T-helper 2 cell (primary cell): Measurements from ENCODE around the gene ATP12A.

Source experiments
- DNase-seq, 5 experiments: peaks; one replicate each; pipeline versions ENCODE4 v3.0.0 to v3.0.0-alpha.2; 2012 to 2022

Gene ATP12A

GRCh38 chr13:24663586-24663985, 16.6 kb upstream of the ATP12A start:
- DNase-seq, result no peak

DNA sequence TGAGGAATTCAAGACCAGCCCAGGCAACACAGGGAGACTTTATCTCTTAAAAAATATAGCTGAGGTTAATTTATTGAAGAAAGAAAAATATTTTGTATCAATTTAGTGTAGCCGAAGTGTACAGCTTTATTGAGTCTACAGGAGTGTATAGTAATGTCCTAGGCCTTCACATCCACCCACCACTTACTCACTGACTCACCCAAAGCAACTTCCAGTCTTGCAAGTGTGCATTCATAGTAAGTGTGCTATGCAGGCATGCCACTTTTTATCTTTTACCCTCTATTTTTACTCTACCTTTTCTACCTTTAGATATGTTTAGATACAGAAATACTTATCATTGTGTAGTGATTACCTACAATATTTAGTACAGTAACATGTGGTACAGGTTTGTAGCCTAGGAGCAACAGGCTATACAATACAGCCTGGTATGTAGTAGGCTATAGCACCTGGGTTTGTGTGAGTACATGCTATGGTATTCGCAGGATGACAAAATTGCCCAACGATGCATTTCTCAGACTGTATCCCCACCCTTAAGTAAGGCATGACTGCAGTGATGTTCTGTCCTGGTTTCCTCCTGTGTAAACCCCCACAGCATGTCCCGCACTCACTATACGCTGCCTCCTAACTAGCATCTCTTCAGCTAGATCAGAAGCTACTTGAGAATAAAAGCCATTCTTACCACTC, 15.3 kb upstream of the ATP12A start:
- DNase-seq, result no peak

DNA sequence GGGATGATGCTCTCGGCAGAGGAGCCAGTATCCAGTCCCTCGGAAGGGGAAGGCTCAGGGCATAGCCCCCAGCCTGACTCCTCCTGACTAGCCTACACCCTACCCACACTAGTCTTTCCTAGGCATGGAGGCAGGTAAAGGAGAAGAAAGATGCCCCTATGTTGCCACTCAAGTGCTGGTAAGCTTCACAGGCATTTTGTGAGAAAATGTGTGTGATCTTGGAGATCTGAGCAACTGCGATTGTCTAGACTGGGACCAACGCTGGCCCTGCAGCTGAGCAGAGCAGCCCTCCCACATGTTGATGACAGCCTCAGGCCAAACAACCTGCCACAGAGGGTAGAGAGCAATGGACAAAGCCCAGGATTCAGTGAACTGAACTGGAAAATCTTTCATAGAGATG, 11.7 kb upstream of the ATP12A start:
- DNase-seq, result no peak

GRCh38 chr13:24668955-24669582, 11.1 kb upstream of the ATP12A start:
- no peak for DNase-seq

GRCh38 chr13:24670174-24670573, 10.0 kb upstream of the ATP12A start:
- no peak for DNase-seq

DNA sequence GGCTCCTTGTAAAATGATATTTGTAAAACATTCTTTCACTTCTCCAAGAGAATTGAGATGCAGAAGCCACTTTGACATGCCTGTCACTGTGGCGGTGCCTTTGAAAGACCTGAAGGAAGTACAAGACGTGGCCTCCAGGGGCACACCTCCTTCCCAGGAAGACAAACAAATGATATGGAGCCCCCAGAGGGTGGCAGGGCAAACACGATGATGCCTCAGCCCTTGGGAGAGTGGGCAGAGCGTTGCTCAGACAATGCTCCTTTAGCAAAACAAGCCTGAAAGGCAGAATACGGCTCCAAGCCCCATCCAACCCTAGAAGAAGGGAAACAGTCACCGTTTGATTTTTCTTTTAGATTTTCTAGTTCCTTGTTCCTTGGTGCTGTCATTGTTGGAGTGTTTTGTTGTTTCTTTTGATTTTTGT, 9.2 kb upstream of the ATP12A start:
- peak in 1 of 5 experiments; percentile 19 for DNase-seq

DNA sequence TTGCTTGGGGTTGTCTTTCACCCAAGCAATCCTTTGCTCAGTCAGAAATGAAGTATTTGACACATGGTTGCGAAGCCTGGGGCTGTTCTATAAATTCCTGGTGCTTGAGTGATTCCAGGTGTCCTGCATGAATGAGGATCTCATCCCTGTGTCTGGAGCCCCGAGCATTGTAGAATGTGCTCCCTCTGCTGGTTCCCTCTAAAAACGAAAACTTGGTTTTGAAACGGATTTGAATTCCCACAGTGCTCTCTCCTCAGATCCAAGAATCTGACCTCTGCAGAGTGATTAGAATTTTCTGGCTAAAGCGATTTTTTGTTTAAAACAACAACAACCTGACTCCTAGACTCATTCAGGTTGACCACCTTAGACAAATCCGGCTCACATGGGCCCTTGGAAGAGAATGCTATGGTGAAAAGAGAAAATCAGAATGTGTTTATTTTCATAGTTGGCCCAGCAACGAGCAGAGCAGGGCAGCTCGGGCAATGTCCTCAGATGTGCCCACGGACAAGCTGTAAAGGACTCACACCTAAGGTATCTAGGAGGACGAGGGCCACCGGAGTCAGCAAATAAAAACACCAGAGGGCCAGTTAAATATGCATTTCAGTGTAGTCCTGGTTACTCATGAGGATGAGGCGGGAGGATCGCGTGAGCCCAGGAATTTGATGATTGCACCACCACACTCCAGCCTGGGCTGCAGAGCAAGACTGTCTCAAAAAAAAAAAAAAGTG, 8.7 kb upstream of the ATP12A start:
- peak in 1 of 5 experiments; percentile 24 for DNase-seq

GRCh38 chr13:24672141-24673132, 7.8 kb upstream of the ATP12A start:
- no peak for DNase-seq

DNA sequence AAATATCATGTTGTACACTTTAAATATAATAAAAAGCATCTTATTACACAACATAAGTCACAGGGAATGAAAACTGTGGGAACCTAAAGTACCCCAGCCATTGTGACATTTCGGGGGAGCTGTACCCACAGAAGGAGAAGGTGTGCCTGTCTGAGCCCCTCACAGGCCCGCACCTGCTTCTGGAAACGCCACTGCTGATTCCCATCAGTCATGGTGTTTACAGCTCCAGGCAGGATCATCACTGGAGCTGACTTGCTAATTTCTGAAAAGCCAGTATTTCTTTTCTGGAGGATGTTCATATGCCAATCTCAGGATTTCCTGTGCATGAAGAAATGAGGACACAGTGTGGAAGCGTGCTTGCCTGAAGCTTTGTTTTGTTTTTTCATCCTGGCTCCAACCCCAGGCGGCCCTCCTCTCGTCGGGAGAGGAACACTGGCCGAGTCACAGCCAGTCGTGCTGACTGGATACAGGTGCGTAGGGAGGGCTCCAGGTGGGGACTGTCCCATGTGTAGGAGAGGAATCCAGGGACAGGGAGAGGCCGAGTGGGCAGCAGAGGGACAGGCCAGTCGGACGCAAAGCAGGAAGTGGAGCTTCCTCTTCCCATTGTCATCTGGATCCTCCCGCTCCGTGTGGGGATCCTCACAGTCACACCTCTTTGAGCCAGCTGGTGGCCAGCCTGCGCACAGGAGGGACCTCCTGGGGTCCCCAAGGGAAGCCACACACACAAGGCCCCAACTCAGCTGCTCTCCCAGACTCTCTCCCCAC, 4.2 kb upstream of the ATP12A start:
- DNase-seq, result no peak

GRCh38 chr13:24678151-24678550, 2.1 kb upstream of the ATP12A start:
- no peak for DNase-seq

DNA sequence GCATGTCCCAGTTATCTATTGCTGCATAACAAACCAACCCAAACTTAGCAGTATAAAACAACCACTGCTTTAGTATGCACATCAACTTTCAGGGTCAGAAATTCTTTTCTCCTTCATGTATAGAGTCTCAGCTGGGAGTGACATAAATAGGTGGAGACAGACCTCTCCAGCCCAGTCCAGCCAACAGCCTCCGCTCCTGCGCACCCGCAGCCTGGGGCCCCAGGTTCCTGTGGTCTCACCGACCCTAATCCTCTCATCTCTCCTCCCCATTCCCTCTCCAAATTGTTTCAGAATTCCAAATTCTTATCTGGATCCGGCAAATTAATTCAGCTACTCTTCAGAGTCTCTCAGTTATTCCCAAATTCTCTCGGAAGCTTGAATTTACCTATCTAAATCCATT, 522 bp upstream of the ATP12A start:
- DNase-seq, result no peak

GRCh38 chr13:24680921-24681604, 855 bp downstream of the ATP12A start:
- no peak for DNase-seq

DNA sequence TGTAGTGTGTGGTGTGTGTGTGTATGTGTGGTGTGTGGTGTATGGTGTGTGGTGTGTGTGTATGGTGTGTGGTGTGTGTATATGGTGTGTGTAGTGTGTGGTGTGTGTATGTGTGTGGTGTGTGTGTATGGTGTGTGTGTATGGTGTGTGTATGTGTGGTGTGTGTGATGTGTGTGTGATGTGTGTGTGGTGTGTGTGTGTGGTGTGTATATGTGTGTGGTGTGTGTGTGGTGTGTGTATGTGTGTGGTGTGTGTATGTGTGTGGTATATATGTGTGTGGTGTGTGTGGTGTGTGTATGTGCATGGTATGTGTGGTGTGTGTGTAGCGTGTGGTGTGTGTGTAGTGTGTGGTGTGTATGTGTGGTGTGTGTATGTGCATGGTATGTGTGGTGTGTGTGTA, 1.7 kb downstream of the ATP12A start:
- DNase-seq, result peak in 1 of 5 experiments; percentile 57

DNA sequence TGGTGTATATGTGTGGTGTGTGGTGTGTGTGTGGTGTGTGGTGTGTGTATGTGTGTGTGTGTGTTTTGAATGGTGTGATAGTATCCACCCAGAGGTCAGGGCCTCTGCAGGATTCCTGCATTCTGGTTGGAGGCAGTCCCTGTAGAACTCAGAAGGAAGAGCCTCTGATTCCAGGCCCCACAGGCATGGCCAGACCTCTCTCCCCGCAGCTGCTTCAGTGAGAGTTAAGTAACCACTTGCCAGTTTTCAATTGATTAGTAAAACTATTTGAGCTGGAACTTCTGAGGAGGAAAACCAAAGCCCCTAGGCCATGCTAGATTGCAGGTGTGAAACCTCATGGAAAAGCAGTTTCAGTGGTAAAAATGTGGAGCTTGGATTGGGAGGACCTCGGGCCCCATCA, 2.1 kb downstream of the ATP12A start:
- no peak for DNase-seq

GRCh38 chr13:24683351-24683750, 3.1 kb downstream of the ATP12A start:
- DNase-seq, result peak in 1 of 5 experiments; percentile 17

DNA sequence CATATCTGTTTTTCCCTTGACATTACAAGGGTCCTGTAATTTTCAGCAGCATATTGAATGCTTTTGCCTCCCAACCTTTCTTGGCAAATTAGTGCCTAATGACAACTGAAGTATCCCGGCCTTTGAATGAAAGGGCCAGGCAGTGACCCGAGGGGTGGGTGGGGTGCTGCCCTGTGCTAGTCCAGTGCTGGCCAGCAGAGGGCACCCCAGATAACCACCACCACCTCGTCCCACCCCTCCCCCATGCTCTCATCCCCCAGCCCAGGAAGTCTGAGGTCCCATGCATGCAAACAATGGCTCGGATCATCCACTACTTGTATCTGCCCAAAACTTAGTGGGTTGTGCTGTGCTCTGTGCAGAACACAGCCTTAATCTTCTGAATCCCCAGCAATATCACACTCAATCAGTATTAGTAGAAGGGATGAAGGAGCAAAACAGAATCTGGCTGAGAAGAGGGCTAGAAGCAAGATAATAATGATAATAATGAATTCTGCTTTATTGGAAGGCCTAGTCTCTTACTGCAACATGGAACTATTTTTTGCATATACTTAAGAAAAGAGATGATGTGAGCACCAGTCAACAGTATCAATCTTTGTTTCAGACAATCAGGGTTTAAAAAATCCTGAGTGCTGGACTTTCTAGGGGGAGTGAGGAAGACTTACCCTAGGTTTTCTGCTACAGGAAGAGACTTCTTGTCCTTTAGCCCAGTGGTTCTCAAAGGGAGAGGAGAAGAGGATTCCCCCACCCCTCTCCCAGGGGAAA, 3.8 kb downstream of the ATP12A start:
- peak in 4 of 5 experiments; percentile 20 to 72 (median 36) for DNase-seq

DNA sequence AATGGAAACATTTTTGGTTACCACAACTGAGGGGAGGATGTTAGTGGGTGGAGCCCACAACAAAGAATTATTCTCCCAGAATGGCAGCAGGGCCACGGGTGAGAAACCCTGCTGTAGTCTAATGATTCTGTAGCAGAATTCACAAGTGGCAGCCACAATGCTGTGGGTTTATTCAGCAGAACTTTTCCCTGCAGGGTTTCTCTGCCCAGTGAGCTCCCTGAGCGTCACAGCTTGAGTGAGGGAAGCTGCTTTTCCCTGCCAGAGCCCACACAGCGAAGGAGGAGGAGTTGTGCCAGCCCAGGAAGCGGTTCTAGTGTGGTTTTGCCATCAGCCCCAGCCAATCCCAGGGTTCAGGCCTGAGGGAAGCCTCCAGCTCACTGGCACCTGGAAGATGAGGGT, 4.4 kb downstream of the ATP12A start:
- peak in 2 of 5 experiments; percentile 29 to 56 for DNase-seq

GRCh38 chr13:24685314-24685713, 5.1 kb downstream of the ATP12A start:
- no peak for DNase-seq

DNA sequence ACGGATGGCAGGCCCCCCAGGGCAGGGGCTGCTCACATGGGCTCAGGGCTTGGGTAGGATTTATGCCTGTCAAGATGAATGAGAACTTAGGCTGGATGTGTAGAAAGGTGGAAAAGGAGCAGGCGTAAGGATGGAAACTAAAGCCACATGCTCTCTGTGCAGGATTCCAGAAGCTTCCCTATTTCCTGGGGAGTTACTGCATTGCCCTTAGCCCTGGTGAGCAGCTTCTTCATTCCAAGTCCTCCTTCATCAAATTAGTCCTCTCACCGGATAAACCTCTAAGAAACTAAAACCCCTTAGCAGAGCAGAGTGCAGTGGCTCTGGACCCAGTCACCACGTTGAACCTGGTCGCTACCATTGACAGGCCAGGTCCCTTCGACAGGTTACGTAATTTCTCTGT, 7.4 kb downstream of the ATP12A start:
- no peak for DNase-seq

- DNase-seq, result no peak
Observed at GRCh38 chr13:24688111-24688510, 7.9 kb downstream of the ATP12A start.
